ENCODE measurements around the gene FOXA1.

FOXA1 gene

GRCh38 chr14:37545174-37545573 is 49.9 kb downstream of the FOXA1 start:
- Histone ChIP-seq H3K4me1 (ENCODE audit: low read length) (no peaks in the 10 kb centered on the region), H3K79me2 (ENCODE audit: low read length) (no peaks in the 10 kb centered on the region), H4K20me1 (ENCODE audit: insufficient read depth, low read length) (no peaks in the 10 kb centered on the region), H2AFZ (ENCODE audit: low read length) (no peak overlapping the region), H3F3A (ENCODE audit: insufficient read depth, low read length) (no peaks in the 10 kb centered on the region), H3K9ac (ENCODE audit: low read length) (no peak overlapping the region), H3K4me2 (ENCODE audit: low read depth, low read length) (no peak overlapping the region), H3K9me2 (replicated peaks; ENCODE audit: insufficient read depth, low read length) (no peaks in the 10 kb centered on the region), H3K9me3 (replicated peaks; ENCODE audit: insufficient read depth, low read length) (no peaks in the 10 kb centered on the region), H3K27me3 (replicated peaks; ENCODE audit: insufficient read depth, low read length) (no peaks in the 10 kb centered on the region), H3K27ac (ENCODE audit: low read length) (no peak overlapping the region), H3K36me3 (replicated peaks; ENCODE audit: insufficient read depth, low read length) (no peaks in the 10 kb centered on the region), H3K4me3 (ENCODE audit: low read length) (no peak overlapping the region)
- TF ChIP-seq, protein P1, sequence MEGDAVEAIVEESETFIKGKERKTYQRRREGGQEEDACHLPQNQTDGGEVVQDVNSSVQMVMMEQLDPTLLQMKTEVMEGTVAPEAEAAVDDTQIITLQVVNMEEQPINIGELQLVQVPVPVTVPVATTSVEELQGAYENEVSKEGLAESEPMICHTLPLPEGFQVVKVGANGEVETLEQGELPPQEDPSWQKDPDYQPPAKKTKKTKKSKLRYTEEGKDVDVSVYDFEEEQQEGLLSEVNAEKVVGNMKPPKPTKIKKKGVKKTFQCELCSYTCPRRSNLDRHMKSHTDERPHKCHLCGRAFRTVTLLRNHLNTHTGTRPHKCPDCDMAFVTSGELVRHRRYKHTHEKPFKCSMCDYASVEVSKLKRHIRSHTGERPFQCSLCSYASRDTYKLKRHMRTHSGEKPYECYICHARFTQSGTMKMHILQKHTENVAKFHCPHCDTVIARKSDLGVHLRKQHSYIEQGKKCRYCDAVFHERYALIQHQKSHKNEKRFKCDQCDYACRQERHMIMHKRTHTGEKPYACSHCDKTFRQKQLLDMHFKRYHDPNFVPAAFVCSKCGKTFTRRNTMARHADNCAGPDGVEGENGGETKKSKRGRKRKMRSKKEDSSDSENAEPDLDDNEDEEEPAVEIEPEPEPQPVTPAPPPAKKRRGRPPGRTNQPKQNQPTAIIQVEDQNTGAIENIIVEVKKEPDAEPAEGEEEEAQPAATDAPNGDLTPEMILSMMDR (IDR thresholded peaks at IDR 0.05; ENCODE audit: low read length) = no peak
- TF ChIP-seq EZH2phosphoT487 (IDR thresholded peaks at IDR 0.05; ENCODE audit: low read length) (no peak), EZH2 (optimal IDR thresholded peaks at IDR 0.05; ENCODE audit: low read depth, low read length) (no peak)
- no peak for DNase-seq

DNA sequence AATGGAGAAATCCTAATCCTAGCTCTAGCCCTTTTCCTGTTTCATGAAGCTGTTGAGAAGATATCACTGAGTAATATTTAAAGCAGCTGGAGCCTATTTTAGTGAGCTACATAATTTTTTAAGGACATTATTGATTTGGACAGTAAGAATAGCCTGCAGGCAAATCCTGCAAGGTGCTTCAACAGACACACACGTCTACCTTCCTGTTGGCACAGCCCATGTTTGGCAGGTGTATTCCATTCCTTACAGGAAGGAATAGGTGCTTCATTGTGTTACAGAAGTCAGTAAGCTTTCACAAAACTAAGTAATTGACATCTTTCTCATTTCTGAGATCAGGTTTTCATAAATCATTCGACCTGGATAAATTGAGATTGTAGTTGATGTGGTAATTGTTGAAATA is 50.6 kb downstream of the FOXA1 start:
- H2AFZ ChIP-seq (ENCODE audit: low read length) = no peak overlapping the region
- no peaks in the 10 kb centered on the region for H4K20me1 ChIP-seq (ENCODE audit: insufficient read depth, low read length)
- H3K27ac ChIP-seq (ENCODE audit: low read length) = no peak overlapping the region
- no peaks in the 10 kb centered on the region for H3K9me3 ChIP-seq (replicated peaks; ENCODE audit: insufficient read depth, low read length)
- no peaks in the 10 kb centered on the region for H3F3A ChIP-seq (ENCODE audit: insufficient read depth, low read length)
- no peak overlapping the region for H3K4me3 ChIP-seq (ENCODE audit: low read length)
- no peaks in the 10 kb centered on the region for H3K9me2 ChIP-seq (replicated peaks; ENCODE audit: insufficient read depth, low read length)
- H3K27me3 ChIP-seq (replicated peaks; ENCODE audit: insufficient read depth, low read length) = no peaks in the 10 kb centered on the region
- no peak for DNase-seq
- H3K36me3 ChIP-seq (replicated peaks; ENCODE audit: insufficient read depth, low read length) = no peaks in the 10 kb centered on the region
- TF ChIP-seq EZH2phosphoT487 (IDR thresholded peaks at IDR 0.05; ENCODE audit: low read length) = no peak
- TF ChIP-seq, protein P1 (IDR thresholded peaks at IDR 0.05; ENCODE audit: low read length) = no peak
- TF ChIP-seq EZH2 (optimal IDR thresholded peaks at IDR 0.05; ENCODE audit: low read depth, low read length) = no peak
- no peak overlapping the region for H3K4me2 ChIP-seq (ENCODE audit: low read depth, low read length)
- H3K4me1 ChIP-seq (ENCODE audit: low read length) = no peaks in the 10 kb centered on the region
- H3K79me2 ChIP-seq (ENCODE audit: low read length) = no peaks in the 10 kb centered on the region
- no peak overlapping the region for H3K9ac ChIP-seq (ENCODE audit: low read length)

- no peak overlapping the region for H3K4me2 ChIP-seq (ENCODE audit: low read depth, low read length)
- TF ChIP-seq, protein P1 (IDR thresholded peaks at IDR 0.05; ENCODE audit: low read length) = no peak
- TF ChIP-seq EZH2 (optimal IDR thresholded peaks at IDR 0.05; ENCODE audit: low read depth, low read length) = no peak
- TF ChIP-seq EZH2phosphoT487 (IDR thresholded peaks at IDR 0.05; ENCODE audit: low read length) = no peak
- no peak overlapping the region for H3K4me3 ChIP-seq (ENCODE audit: low read length)
- no peak overlapping the region for H3K27ac ChIP-seq (ENCODE audit: low read length)
- no peak for DNase-seq
- no peaks in the 10 kb centered on the region for H3F3A ChIP-seq (ENCODE audit: insufficient read depth, low read length)
- H3K9ac ChIP-seq (ENCODE audit: low read length) = no peak overlapping the region
- H3K79me2 ChIP-seq (ENCODE audit: low read length) = no peaks in the 10 kb centered on the region
- H3K36me3 ChIP-seq (replicated peaks; ENCODE audit: insufficient read depth, low read length) = no peaks in the 10 kb centered on the region
- H3K27me3 ChIP-seq (replicated peaks; ENCODE audit: insufficient read depth, low read length) = no peaks in the 10 kb centered on the region
- H3K9me3 ChIP-seq (replicated peaks; ENCODE audit: insufficient read depth, low read length) = no peaks in the 10 kb centered on the region
- H4K20me1 ChIP-seq (ENCODE audit: insufficient read depth, low read length) = no peaks in the 10 kb centered on the region
- H3K9me2 ChIP-seq (replicated peaks; ENCODE audit: insufficient read depth, low read length) = no peaks in the 10 kb centered on the region
- no peak overlapping the region for H2AFZ ChIP-seq (ENCODE audit: low read length)
- H3K4me1 ChIP-seq (ENCODE audit: low read length) = no peaks in the 10 kb centered on the region
Measured at GRCh38 chr14:37539992-37540391, 55.1 kb downstream of the FOXA1 start.

Data from MM.1S (cell line).